A673 (cell line): ENCODE measurements around the gene PEA15. TPM values are rescaled to one million over a fixed set of nuclear protein-coding genes. Genes with fewer than 3 reads are reported as not detected.

ENCODE experiments used
- BruUV-seq: library from RNA; stranded (reverse); fragments of 400-500 nt; replicated peaks from 2 replicates; lab custom pipeline; 2021; lab: Mats Ljungman, UMichigan
- CTCF ChIA-PET: fragments of 300-600 bp; sonication (Branson Sonifier 250); formaldehyde crosslinking; loops from one replicate; lab custom pipeline; 2022; ENCODE audit warnings: antibody characterized with exemption; lab: Charles Lee
- POLR2A ChIA-PET: fragments of 300-600 bp; sonication (Branson Sonifier 250); formaldehyde crosslinking; loops from one replicate; lab custom pipeline; 2022; ENCODE audit warnings: antibody characterized with exemption; ENCODE audit not compliant: low non-redundant PET; lab: Charles Lee
- DNase-seq: peaks from one replicate; pipeline ENCODE4 v3.0.0-alpha.2; 2015; ENCODE audit warnings: low spot score
- H3K27ac ChIP-seq: fragments of 200-600 bp; sonication (generic); 2 replicates; pipeline ENCODE4 v1.5.1; 2016; ENCODE audit warnings: mixed run types, low read depth, mild to moderate bottlenecking, mixed read lengths, antibody characterized with exemption, low read length; ENCODE audit not compliant: poor library complexity, severe bottlenecking
- H3K27me3 ChIP-seq: fragments of 200-600 bp; sonication (generic); replicated peaks from 2 replicates; pipeline ENCODE4 v1.6.1; 2017; ENCODE audit warnings: mixed run types, low read depth, mild to moderate bottlenecking, mixed read lengths, antibody characterized with exemption, low read length; ENCODE audit not compliant: insufficient read depth, poor library complexity
- H3K36me3 ChIP-seq: fragments of 200-600 bp; sonication (generic); 2 replicates; pipeline ENCODE4 v1.6.1; 2016; ENCODE audit warnings: mixed run types, mild to moderate bottlenecking, mixed read lengths, antibody characterized with exemption, low read length; ENCODE audit not compliant: insufficient read depth, poor library complexity, severe bottlenecking
- H3K4me1 ChIP-seq: fragments of 200-600 bp; sonication (generic); 2 replicates; pipeline ENCODE4 v1.6.1; 2017; ENCODE audit warnings: mixed run types, mild to moderate bottlenecking, mixed read lengths, antibody characterized with exemption, low read length; ENCODE audit not compliant: insufficient read depth, poor library complexity, severe bottlenecking
- H3K4me3 ChIP-seq: fragments of 200-600 bp; sonication (generic); 2 replicates; pipeline ENCODE4 v1.5.1; 2016; ENCODE audit warnings: low read depth, mixed run types, mild to moderate bottlenecking, mixed read lengths, low read length; ENCODE audit not compliant: poor library complexity, severe bottlenecking
- H3K9me3 ChIP-seq: fragments of 200-600 bp; sonication (generic); 2 replicates; pipeline ENCODE4 v1.6.1; 2016; ENCODE audit warnings: mixed run types, low read depth, mild to moderate bottlenecking, mixed read lengths, antibody characterized with exemption, low read length; ENCODE audit not compliant: poor library complexity, severe bottlenecking
- EZH2 ChIP-seq: fragments of 200-600 bp; sonication (generic); IDR thresholded peaks from 2 replicates; pipeline ENCODE4 v1.6.1; 2017; ENCODE audit warnings: borderline replicate concordance, low read depth, mild to moderate bottlenecking, mixed read lengths, antibody characterized with exemption, low read length; ENCODE audit not compliant: poor library complexity, severe bottlenecking
- intact Hi-C: fragments of 100-400 bp; cut with micrococcal nuclease; formaldehyde crosslinking; loops from one replicate; pipeline ENCODE4 v1.10.0; 2022; ENCODE audit not compliant: unreplicated experiment
- total RNA-seq: library from RNA; stranded (reverse); gene quantifications from 2 replicates; pipeline ENCODE4 v1.2.3, GENCODE V29; 2021
- TF ChIP-seq, protein P1 (sequence below): fragments of 300-800, 200-600 bp; sonication (generic); conservative IDR thresholded peaks from 2 replicates; pipeline ENCODE4 v1.5.1; 2017; ENCODE audit warnings: low read depth, mild to moderate bottlenecking, antibody characterized with exemption, low read length, moderate library complexity, mixed read lengths

PEA15 gene
- total RNA-seq, 1 experiment from 2014 or later = 87.7 TPM

GRCh38 chr1:160193832-160194736 lies 11.1 kb upstream of the PEA15 start:
- no peak overlapping the region for H3K4me3 ChIP-seq
- TF ChIP-seq, protein P1, sequence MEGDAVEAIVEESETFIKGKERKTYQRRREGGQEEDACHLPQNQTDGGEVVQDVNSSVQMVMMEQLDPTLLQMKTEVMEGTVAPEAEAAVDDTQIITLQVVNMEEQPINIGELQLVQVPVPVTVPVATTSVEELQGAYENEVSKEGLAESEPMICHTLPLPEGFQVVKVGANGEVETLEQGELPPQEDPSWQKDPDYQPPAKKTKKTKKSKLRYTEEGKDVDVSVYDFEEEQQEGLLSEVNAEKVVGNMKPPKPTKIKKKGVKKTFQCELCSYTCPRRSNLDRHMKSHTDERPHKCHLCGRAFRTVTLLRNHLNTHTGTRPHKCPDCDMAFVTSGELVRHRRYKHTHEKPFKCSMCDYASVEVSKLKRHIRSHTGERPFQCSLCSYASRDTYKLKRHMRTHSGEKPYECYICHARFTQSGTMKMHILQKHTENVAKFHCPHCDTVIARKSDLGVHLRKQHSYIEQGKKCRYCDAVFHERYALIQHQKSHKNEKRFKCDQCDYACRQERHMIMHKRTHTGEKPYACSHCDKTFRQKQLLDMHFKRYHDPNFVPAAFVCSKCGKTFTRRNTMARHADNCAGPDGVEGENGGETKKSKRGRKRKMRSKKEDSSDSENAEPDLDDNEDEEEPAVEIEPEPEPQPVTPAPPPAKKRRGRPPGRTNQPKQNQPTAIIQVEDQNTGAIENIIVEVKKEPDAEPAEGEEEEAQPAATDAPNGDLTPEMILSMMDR = no peak
- no peak for TF ChIP-seq EZH2
- no TSS peak for BruUV-seq
- H3K4me1 ChIP-seq = no peaks in the 10 kb centered on the region
- DNase-seq = no peak
- ChIA-PET POLR2A (no interaction called here), CTCF (interaction anchor here (0.6 to 1.2 kb wide), 6 partner anchors 25 to 706 kb away, joined by 3 to 7 read pairs (median 5); partner anchors contain the start of gene PEX19)
- intact Hi-C loops = loop anchor here (1.0 to 5.0 kb wide), 4 partner anchors 58 to 182 kb away; no protein-coding TSS in a partner anchor
- no peaks in the 10 kb centered on the region for H3K36me3 ChIP-seq
- H3K9me3 ChIP-seq = no peaks in the 10 kb centered on the region
- H3K27ac ChIP-seq = no peak overlapping the region
- H3K27me3 ChIP-seq = no peaks in the 10 kb centered on the region

GRCh38 chr1:160194737-160195059 lies 10.5 kb upstream of the PEA15 start:
- H3K4me3 ChIP-seq = no peak overlapping the region
- no peaks in the 10 kb centered on the region for H3K9me3 ChIP-seq
- TF ChIP-seq, protein P1 = no peak
- TF ChIP-seq EZH2 = no peak
- CTCF ChIA-PET = no interaction called here
- BruUV-seq = no TSS peak
- no peaks in the 10 kb centered on the region for H3K27me3 ChIP-seq
- intact Hi-C loops = loop anchor here (5.0 kb wide), 1 partner anchor 58 kb away; no protein-coding TSS in a partner anchor
- H3K36me3 ChIP-seq = no peaks in the 10 kb centered on the region
- H3K4me1 ChIP-seq = no peaks in the 10 kb centered on the region
- H3K27ac ChIP-seq = no peak overlapping the region
- DNase-seq = no peak
- POLR2A ChIA-PET = no interaction called here

GRCh38 chr1:160196143-160196542 lies 9.0 kb upstream of the PEA15 start:
- H3K27ac ChIP-seq = no peak overlapping the region
- no peaks in the 10 kb centered on the region for H3K27me3 ChIP-seq
- no peaks in the 10 kb centered on the region for H3K4me1 ChIP-seq
- no TSS peak for BruUV-seq
- intact Hi-C loops = no loop called here
- no peak overlapping the region for H3K4me3 ChIP-seq
- CTCF ChIA-PET = no interaction called here
- no peaks in the 10 kb centered on the region for H3K9me3 ChIP-seq
- DNase-seq = no peak
- POLR2A ChIA-PET = no interaction called here
- H3K36me3 ChIP-seq = no peaks in the 10 kb centered on the region
- TF ChIP-seq, protein P1 = no peak
- no peak for TF ChIP-seq EZH2
